ENCODE measurements around the gene ZSCAN31. TPM values are rescaled to one million over a fixed set of nuclear protein-coding genes. Genes with fewer than 3 reads are reported as not detected.
A peak's percentile ranks its signal among the peaks of the same experiment; 100 is the strongest.

The ZSCAN31 gene
- under 1 TPM; 0.62 to 0.89 TPM for total RNA-seq

DNA sequence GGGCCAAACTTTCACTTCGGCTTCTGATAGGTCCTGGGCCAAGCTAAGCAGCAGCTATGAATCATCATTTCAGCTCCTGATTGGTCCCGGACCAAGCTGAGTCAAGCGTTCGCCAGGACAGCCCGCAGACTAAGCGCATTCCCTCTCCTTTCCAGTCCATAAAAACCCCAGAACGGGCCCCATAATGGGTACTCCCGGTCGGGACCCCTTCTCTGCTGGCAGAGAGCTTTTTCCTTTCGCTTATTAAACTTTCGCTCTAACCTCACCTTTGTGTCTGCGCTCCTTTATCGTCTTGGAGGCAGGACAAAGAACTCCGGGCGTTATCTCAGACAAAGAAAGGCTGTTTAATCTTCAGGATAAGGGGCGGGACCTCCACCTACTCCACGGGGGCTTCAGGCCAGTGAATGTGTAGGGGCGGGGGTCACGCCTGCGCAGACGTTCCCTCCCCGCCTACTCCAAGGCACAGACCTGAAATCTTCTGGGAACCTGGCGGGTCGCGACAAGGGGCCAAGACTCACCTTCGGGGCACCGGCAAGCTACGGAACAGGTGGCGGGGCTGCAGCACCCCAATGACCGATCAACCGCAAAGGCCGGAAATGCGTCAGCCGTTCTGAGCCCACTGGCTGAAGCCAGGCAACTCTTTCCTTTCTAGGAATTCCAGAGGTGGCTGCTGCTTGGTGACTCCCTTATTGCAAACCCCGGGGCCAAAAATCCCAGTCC lies at the start of gene ZSCAN31:
Gene ZSCAN31, minus strand, starts transcription at position 585 of the 720 bp plus-strand sequence. CDS start 6,465 bp downstream, outside the sequence.
- peak; percentile 90 for DNase-seq
- Mint-ChIP-seq H3K4me3 (no peak within 1 kb of the TSS), H3K27ac (no peak within 1 kb of the TSS), H3K4me1 (ENCODE audit: low read depth) (peaks cover 4% of the 10 kb centered on the region), H3K27me3 (ENCODE audit: low read depth) (no peaks in the 10 kb centered on the region), H3K9me3 (peaks cover 10% of the 10 kb centered on the region), H3K36me3 (ENCODE audit: low read depth) (peaks cover under 1% of the 10 kb centered on the region)
- CTCF ChIA-PET = interaction anchor here (0.6 to 3.0 kb wide), 2 partner anchors 11 to 20 kb away, joined by 3 to 10 read pairs; no protein-coding TSS in a partner anchor
- intact Hi-C loops (cut with micrococcal nuclease) = loop anchor here (1.0 to 5.0 kb wide), 6 partner anchors 14 to 518 kb away; partner anchors contain the start of genes ZKSCAN3 and ZNF165

DNA sequence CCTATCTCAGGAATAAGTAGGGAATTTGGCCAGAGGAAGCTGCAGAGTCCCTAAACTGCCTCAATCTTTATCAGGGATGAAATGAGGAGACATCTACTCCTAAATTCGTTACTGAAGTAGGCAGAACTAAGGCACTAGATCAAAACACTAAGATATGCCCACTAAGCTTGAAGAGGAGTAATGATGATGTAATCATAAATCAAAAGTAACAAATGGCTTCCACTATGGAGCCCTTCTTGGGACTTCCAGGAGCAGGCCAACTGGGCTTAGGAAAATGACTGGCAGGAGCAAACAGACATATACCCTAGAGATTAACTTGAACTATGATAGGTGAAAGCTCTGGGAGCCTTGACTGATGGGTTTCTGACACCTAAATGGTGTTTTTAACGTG lies 48.2 kb upstream of the ZSCAN31 start:
- CTCF ChIA-PET = interaction anchor here (1.0 to 1.5 kb wide), 3 partner anchors 18 to 256 kb away, joined by 3 to 4 read pairs (median 3); no protein-coding TSS in a partner anchor
- Mint-ChIP-seq H3K9me3 (no peaks in the 10 kb centered on the region), H3K4me1 (ENCODE audit: low read depth) (peaks cover 17% of the 10 kb centered on the region), H3K27me3 (ENCODE audit: low read depth) (no peaks in the 10 kb centered on the region), H3K36me3 (ENCODE audit: low read depth) (peaks cover 71% of the 10 kb centered on the region), H3K27ac (no peak overlapping the region), H3K4me3 (no peak overlapping the region)
- intact Hi-C loops (cut with micrococcal nuclease) = no loop called here
- DNase-seq = no peak

DNA sequence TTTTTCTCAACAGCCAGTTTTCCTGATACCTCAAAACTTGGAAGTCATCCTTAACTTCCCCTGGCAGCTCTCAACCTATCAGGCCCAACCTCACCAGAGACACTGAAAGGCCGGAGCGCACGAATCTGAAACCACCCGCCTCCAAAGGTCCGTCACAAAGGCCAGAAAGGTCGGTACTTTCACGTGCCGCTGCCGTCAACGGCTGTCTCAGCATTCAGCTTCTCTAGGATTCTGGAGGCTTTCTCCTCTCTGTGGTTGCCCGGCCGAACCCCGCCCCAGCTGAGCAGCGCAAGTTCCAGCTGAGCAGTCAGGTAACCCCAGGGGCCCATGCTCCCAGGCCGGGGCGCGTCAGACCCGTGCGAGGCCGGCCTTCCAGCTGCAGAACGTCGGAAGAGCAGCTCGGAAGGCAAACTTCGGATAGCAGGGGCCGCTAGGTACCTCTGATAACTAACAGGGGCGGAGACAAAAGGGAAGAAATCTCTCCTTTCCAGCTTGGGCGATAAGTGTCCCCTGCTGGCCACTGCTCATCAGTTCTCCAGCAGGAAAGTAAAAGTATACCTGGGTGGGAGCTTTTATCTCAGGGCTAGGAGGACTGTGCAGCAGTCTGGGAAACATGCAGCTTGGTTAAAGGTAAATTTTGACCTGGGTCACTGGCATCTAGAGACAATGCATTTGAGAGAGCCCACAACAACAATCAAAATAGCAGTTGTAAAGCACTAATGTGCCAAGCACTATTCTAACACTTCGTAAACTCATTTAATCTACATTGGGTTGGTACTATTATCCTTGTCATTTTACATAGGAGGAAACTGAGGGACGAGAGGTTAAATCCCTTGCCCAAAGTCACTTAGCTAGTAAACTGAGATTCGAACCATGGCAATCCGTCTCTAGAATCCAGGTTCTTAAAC lies 47.5 kb upstream of the ZSCAN31 start:
- Mint-ChIP-seq H3K27me3 (ENCODE audit: low read depth) (no peaks in the 10 kb centered on the region), H3K36me3 (ENCODE audit: low read depth) (peaks cover 66% of the 10 kb centered on the region), H3K27ac (peak overlapping the region; percentile 33), H3K9me3 (no peaks in the 10 kb centered on the region), H3K4me3 (peak overlapping the region; percentile 68), H3K4me1 (ENCODE audit: low read depth) (peaks cover 17% of the 10 kb centered on the region)
- CTCF ChIA-PET = interaction anchor here (0.6 to 1.5 kb wide), 4 partner anchors 19 to 255 kb away, joined by 3 to 4 read pairs (median 4); partner anchors contain the start of gene ZKSCAN3
- intact Hi-C loops (cut with micrococcal nuclease) = no loop called here
- DNase-seq = peak; percentile 68

DNA sequence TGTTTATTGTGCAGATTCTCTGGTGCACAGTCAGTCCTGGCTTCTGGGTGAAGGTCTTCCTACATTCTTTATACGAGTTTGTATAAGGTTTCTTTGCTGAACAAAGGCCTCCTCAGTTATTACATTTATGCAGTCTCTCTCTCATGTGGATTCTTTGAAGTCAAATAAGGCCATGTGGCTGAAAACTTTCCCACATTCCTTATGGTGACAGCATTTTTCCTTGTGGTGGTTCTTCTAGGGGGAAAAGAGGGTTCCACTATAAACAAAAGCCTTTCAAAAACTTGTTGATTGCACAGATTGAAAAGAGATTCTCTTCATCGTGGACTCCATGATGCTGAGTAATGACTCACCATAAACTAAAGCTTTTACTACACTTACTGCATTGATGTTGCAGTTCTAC lies 44.4 kb upstream of the ZSCAN31 start:
- CTCF ChIA-PET = no interaction called here
- Mint-ChIP-seq H3K4me3 (no peak overlapping the region), H3K36me3 (ENCODE audit: low read depth) (peaks cover 50% of the 10 kb centered on the region), H3K9me3 (no peaks in the 10 kb centered on the region), H3K4me1 (ENCODE audit: low read depth) (peaks cover 17% of the 10 kb centered on the region), H3K27me3 (ENCODE audit: low read depth) (no peaks in the 10 kb centered on the region), H3K27ac (no peak overlapping the region)
- intact Hi-C loops (cut with micrococcal nuclease) = no loop called here
- DNase-seq = no peak

DNA sequence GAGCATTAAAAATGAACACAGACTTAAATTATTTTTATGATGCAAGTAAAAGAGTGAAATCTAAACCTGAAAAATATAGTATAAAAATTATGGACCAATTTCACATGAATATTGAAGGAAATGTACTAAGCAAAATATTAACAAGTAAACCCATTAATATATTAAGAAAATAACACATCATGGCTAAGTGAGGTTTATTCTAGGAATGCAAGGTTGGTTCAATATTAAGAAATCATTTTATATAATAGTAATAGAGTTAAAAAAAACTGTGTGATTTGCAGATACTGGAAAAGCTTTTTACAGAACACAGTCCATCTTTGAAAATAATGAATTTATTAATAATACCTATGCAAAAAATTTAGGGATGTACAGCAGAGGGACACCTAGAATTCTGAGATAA lies 42.7 kb upstream of the ZSCAN31 start:
- intact Hi-C loops (cut with micrococcal nuclease) = no loop called here
- Mint-ChIP-seq H3K27me3 (ENCODE audit: low read depth) (no peaks in the 10 kb centered on the region), H3K9me3 (no peaks in the 10 kb centered on the region), H3K4me1 (ENCODE audit: low read depth) (peaks cover 9% of the 10 kb centered on the region), H3K36me3 (ENCODE audit: low read depth) (peaks cover 45% of the 10 kb centered on the region), H3K27ac (no peak overlapping the region), H3K4me3 (no peak overlapping the region)
- CTCF ChIA-PET = no interaction called here
- no peak for DNase-seq

DNA sequence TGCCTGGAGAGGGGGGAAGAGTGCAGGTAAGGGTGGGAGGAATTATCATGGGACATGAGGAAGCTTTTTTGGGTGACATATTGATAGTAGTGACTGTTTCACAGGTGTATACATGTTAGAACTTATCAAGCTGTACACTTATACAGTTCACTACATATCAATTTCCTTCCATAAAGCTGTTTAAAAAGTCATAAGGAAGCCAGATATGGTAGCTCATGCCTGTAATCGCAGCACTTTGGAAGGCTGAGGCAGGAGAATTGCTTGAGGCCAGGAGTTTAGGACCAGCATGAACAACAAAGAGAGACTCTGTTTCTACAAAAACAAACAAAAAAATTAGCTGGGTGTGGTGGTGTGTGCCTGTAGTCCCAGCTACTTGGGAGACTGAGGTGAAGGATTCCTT lies 41.9 kb upstream of the ZSCAN31 start:
- H3K4me3 Mint-ChIP-seq = no peak overlapping the region
- intact Hi-C loops (cut with micrococcal nuclease) = no loop called here
- no peaks in the 10 kb centered on the region for H3K9me3 Mint-ChIP-seq
- no peak for DNase-seq
- H3K36me3 Mint-ChIP-seq (ENCODE audit: low read depth) = peaks cover 40% of the 10 kb centered on the region
- CTCF ChIA-PET = no interaction called here
- H3K27ac Mint-ChIP-seq = no peak overlapping the region
- peaks cover 2% of the 10 kb centered on the region for H3K4me1 Mint-ChIP-seq (ENCODE audit: low read depth)
- no peaks in the 10 kb centered on the region for H3K27me3 Mint-ChIP-seq (ENCODE audit: low read depth)

DNA sequence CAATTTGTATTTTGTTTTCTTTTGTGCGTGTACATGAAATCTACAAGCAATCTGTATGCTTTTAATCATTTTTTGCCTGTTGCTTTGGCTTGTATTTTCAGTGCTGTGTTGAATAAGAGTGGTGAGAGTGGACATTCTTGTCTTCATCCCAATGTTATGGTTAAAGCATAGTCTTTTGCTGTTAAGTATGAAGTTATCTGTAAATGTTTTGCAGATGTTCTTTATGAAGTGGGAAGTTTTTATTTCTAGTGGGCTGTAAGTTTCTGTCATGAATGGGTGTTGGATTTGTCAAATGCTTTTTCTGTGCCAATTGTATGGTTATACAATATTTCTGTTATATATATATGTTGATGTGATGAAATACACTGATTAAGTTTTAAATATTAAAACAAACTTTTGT lies 38.0 kb upstream of the ZSCAN31 start:
- CTCF ChIA-PET = no interaction called here
- no peaks in the 10 kb centered on the region for H3K9me3 Mint-ChIP-seq
- H3K27ac Mint-ChIP-seq = no peak overlapping the region
- peaks cover 9% of the 10 kb centered on the region for H3K36me3 Mint-ChIP-seq (ENCODE audit: low read depth)
- no peaks in the 10 kb centered on the region for H3K4me1 Mint-ChIP-seq (ENCODE audit: low read depth)
- H3K27me3 Mint-ChIP-seq (ENCODE audit: low read depth) = no peaks in the 10 kb centered on the region
- no peak overlapping the region for H3K4me3 Mint-ChIP-seq
- DNase-seq = no peak
- intact Hi-C loops (cut with micrococcal nuclease) = no loop called here

DNA sequence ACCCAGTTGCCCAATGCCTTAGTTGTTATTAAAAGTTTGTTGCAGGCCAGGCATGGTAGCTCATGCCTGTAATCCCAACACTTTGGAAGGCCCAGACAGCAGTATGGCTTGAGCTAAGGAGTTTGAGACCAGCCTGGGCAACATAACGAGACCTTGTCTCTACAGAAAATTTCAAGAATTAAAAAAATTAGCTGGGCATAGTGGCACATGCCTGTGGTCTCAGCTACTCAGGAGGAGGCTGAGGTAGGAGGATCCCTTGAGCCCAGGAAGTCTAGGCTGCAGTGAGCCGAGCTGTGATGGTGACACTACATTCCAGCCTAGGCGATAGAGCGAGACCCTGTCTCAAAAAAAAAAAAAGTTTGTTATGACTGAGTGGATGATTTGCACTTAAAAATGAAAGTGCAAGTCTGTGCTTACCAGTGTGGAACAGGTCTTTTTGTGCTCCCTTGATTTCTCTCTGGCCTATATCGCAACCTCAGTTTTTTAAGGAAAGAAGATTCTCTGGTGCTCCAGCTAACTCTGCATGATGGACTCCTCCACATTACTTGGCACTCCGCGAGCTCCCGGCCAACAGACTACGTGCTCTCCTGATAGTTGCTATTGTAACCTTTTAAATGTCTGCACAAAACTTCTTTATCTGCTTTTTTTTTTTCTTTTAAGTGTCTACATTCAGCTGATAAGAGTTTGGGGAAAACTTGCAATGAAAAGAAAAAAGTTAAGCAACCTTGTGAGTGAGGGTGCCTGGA lies 35.9 kb upstream of the ZSCAN31 start:
- Mint-ChIP-seq H3K27me3 (ENCODE audit: low read depth) (no peaks in the 10 kb centered on the region), H3K4me3 (no peak overlapping the region), H3K36me3 (ENCODE audit: low read depth) (peaks cover 4% of the 10 kb centered on the region), H3K27ac (no peak overlapping the region), H3K9me3 (no peaks in the 10 kb centered on the region), H3K4me1 (ENCODE audit: low read depth) (no peaks in the 10 kb centered on the region)
- no peak for DNase-seq
- intact Hi-C loops (cut with micrococcal nuclease) = no loop called here
- CTCF ChIA-PET = interaction anchor here (0.6 to 1.6 kb wide), 3 partner anchors 15 to 482 kb away, joined by 3 to 7 read pairs (median 3); a partner anchor contains a TSS

DNA sequence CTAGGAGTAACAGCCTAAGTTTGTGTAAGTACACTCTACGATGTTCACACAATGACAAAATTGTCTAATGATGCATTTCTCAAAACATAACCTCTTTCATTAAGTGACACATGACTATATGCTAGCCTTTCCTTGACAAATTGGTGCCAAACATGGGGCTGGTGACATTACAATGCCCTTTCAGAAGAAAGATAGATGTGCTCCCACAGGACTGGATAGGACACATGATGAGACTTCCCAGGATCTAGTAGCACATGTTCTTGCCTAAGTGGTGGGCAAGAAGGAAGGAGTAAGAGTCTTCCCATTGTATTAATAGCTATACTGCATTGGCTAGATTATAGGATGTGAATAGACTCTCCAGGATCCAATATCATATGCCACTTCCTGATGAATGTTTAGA lies 35.3 kb upstream of the ZSCAN31 start:
- CTCF ChIA-PET = interaction anchor here (1.6 kb wide), 1 partner anchor 15 kb away, joined by 7 read pairs; no protein-coding TSS in a partner anchor
- no peaks in the 10 kb centered on the region for H3K27me3 Mint-ChIP-seq (ENCODE audit: low read depth)
- no peaks in the 10 kb centered on the region for H3K9me3 Mint-ChIP-seq
- intact Hi-C loops (cut with micrococcal nuclease) = no loop called here
- peaks cover 4% of the 10 kb centered on the region for H3K36me3 Mint-ChIP-seq (ENCODE audit: low read depth)
- H3K4me3 Mint-ChIP-seq = no peak overlapping the region
- H3K27ac Mint-ChIP-seq = no peak overlapping the region
- no peak for DNase-seq
- no peaks in the 10 kb centered on the region for H3K4me1 Mint-ChIP-seq (ENCODE audit: low read depth)

DNA sequence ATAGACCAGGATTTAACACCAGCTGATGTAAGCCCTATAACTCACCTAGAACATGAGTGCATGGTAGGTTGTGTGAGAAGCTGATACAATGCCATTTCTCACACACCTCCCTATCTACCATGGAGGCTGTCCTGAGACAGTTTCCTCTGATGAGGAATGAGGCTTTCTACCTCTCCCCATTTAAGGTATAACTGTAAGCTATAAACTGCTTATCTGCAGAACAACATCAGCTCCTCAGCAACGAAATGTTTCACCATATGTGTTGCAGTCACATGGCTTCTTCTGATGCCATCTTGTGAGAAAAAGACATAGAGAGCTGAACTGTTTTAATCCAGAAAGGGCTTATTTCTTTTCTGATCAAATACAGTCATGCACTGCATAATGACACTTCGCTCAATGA lies 34.5 kb upstream of the ZSCAN31 start:
- H3K9me3 Mint-ChIP-seq = no peaks in the 10 kb centered on the region
- DNase-seq = no peak
- H3K27ac Mint-ChIP-seq = no peak overlapping the region
- H3K27me3 Mint-ChIP-seq (ENCODE audit: low read depth) = no peaks in the 10 kb centered on the region
- CTCF ChIA-PET = no interaction called here
- intact Hi-C loops (cut with micrococcal nuclease) = no loop called here
- H3K36me3 Mint-ChIP-seq (ENCODE audit: low read depth) = peaks cover 7% of the 10 kb centered on the region
- H3K4me1 Mint-ChIP-seq (ENCODE audit: low read depth) = no peaks in the 10 kb centered on the region
- H3K4me3 Mint-ChIP-seq = no peak overlapping the region

DNA sequence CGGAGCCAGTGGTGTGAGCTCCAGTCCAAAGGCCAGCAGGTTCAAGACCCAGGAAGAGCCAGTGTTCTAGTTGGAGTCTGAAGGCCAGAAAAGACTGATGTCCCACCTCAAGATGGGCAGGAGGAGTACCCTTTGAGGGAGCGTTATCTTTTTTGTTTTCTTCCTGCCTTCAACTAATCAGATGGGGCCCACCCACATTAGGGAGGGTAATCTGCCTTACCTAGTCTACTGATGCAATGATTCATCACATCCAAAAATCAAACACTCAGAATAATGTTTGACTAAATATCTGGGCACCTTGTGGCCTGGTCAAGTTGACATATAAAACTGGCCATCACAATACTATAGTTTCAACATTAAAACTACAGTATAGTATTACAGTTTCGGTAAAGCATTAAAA lies 33.5 kb upstream of the ZSCAN31 start:
- no peaks in the 10 kb centered on the region for H3K27me3 Mint-ChIP-seq (ENCODE audit: low read depth)
- CTCF ChIA-PET = no interaction called here
- no peaks in the 10 kb centered on the region for H3K9me3 Mint-ChIP-seq
- no peaks in the 10 kb centered on the region for H3K4me1 Mint-ChIP-seq (ENCODE audit: low read depth)
- intact Hi-C loops (cut with micrococcal nuclease) = no loop called here
- DNase-seq = no peak
- peaks cover 11% of the 10 kb centered on the region for H3K36me3 Mint-ChIP-seq (ENCODE audit: low read depth)
- H3K27ac Mint-ChIP-seq = no peak overlapping the region
- no peak overlapping the region for H3K4me3 Mint-ChIP-seq

DNA sequence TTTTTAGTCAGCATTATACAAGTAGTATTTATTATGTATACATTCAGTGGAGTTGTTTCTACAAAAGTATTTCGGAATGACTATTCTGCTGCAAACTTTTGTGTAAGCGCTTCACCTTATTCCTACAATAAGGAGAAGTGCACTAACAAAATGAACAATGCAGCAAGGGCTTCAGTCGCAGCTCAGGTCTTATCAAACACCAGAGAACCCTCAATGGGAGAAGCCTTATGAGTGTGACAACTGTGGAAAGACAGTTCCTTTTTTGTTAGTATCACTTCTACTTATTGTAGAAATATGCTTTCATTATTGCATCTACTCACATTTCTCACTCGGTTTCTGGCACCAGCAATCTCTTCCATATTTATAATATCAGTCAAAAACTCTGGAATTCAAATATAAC lies 32.6 kb upstream of the ZSCAN31 start:
- CTCF ChIA-PET = no interaction called here
- Mint-ChIP-seq H3K27ac (no peak overlapping the region), H3K27me3 (ENCODE audit: low read depth) (no peaks in the 10 kb centered on the region), H3K36me3 (ENCODE audit: low read depth) (peaks cover 11% of the 10 kb centered on the region), H3K9me3 (no peaks in the 10 kb centered on the region), H3K4me3 (no peak overlapping the region), H3K4me1 (ENCODE audit: low read depth) (no peaks in the 10 kb centered on the region)
- intact Hi-C loops (cut with micrococcal nuclease) = no loop called here
- no peak for DNase-seq
